ENCODE data around the gene CNTNAP5.

DNA sequence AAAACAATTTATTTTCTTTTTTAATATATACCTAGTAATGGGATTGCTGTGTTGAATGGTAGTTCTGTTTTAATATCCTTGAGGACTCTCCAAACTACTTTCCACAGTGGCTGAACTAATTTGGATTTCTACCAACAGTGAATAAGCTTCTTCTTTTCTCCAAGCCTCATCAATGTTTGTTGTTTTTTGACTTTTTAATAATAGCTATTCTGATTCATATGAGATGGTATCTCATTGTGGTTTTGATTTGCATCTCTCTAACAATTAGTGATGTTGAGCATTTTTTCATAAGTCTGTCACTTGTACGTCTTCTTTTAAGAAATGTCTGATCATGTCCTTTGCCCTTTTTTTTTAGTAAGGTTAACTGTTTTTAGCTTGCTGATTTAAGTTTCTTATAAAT, 863.3 kb downstream of the CNTNAP5 start:
- TF ChIP-seq, protein P1, sequence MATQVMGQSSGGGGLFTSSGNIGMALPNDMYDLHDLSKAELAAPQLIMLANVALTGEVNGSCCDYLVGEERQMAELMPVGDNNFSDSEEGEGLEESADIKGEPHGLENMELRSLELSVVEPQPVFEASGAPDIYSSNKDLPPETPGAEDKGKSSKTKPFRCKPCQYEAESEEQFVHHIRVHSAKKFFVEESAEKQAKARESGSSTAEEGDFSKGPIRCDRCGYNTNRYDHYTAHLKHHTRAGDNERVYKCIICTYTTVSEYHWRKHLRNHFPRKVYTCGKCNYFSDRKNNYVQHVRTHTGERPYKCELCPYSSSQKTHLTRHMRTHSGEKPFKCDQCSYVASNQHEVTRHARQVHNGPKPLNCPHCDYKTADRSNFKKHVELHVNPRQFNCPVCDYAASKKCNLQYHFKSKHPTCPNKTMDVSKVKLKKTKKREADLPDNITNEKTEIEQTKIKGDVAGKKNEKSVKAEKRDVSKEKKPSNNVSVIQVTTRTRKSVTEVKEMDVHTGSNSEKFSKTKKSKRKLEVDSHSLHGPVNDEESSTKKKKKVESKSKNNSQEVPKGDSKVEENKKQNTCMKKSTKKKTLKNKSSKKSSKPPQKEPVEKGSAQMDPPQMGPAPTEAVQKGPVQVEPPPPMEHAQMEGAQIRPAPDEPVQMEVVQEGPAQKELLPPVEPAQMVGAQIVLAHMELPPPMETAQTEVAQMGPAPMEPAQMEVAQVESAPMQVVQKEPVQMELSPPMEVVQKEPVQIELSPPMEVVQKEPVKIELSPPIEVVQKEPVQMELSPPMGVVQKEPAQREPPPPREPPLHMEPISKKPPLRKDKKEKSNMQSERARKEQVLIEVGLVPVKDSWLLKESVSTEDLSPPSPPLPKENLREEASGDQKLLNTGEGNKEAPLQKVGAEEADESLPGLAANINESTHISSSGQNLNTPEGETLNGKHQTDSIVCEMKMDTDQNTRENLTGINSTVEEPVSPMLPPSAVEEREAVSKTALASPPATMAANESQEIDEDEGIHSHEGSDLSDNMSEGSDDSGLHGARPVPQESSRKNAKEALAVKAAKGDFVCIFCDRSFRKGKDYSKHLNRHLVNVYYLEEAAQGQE (IDR thresholded peaks at IDR 0.05), result no peak
- TF ChIP-seq, protein P2, sequence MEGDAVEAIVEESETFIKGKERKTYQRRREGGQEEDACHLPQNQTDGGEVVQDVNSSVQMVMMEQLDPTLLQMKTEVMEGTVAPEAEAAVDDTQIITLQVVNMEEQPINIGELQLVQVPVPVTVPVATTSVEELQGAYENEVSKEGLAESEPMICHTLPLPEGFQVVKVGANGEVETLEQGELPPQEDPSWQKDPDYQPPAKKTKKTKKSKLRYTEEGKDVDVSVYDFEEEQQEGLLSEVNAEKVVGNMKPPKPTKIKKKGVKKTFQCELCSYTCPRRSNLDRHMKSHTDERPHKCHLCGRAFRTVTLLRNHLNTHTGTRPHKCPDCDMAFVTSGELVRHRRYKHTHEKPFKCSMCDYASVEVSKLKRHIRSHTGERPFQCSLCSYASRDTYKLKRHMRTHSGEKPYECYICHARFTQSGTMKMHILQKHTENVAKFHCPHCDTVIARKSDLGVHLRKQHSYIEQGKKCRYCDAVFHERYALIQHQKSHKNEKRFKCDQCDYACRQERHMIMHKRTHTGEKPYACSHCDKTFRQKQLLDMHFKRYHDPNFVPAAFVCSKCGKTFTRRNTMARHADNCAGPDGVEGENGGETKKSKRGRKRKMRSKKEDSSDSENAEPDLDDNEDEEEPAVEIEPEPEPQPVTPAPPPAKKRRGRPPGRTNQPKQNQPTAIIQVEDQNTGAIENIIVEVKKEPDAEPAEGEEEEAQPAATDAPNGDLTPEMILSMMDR (IDR thresholded peaks at IDR 0.05; ENCODE audit: low read depth, low read length, missing input control), result no peak
- TF ChIP-seq RAD21 (IDR thresholded peaks at IDR 0.05) (no peak), JUND (IDR thresholded peaks at IDR 0.05) (no peak), FOXA1 (IDR thresholded peaks at IDR 0.05) (no peak), TAF1 (conservative IDR thresholded peaks at IDR 0.05) (no peak), YY1 (IDR thresholded peaks at IDR 0.05) (no peak), HNF4A (conservative IDR thresholded peaks at IDR 0.05) (no peak), EGR1 (IDR thresholded peaks at IDR 0.05; ENCODE audit: low read depth in 2 of 2) (no peak), SP1 (IDR thresholded peaks at IDR 0.05) (no peak)
- TF ChIP-seq, protein P3, sequence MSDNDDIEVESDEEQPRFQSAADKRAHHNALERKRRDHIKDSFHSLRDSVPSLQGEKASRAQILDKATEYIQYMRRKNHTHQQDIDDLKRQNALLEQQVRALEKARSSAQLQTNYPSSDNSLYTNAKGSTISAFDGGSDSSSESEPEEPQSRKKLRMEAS (IDR thresholded peaks at IDR 0.05), result no peak
